ENCODE data around the gene TRAK1. TPM values are rescaled to one million over a fixed set of nuclear protein-coding genes. Genes with fewer than 3 reads are reported as not detected.

The TRAK1 gene
- polyA plus RNA-seq, 3 donors, result 6.6 to 40.8 (median 7.0) TPM

DNA sequence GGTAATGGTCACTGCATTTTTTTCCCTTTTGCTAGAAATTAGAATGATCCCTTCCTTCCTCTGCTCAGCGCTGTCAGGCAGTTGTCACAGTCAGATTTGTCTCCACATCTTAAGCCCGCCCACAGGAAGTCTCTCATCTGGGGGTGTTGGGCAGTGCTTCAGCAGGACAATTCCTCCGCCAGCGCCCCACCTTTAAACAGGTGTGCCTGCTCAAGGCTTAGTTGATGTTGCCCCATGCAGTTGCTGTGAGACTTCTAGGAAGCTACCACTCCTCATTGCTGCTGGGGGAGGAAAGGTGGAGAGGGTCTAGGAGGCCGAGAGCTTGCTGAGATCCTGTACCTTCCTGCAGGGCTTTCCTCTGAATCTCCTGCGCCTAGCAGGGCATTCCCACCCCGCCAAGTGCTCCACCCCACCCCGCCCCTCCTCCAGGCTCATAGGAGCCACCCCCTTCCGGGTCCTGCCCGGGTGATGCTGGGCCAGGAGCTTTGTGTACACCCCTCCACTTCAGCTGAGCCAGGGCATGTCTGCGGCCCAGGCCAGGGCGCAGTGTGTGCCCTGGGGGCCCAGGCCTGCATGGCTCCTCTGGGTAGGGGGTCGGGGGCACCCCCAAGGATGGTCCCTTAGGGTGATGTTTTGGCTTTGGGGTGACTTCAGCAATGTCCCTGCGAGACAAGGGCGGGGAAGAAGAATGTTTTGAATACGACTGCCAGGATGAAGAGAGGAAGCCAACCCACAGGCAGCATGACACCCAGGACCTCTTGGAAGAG lies 68.7 kb downstream of the TRAK1 start:
- 59% methylated on average over 8 of the region's 16 CpGs for WGBS (ENCODE audit: insufficient coverage)
- peaks cover 2 to 3% of the 10 kb centered on the region in 2 donors for H3K36me3 Mint-ChIP-seq
- peaks cover 40% of the 10 kb centered on the region for H3K4me1 Mint-ChIP-seq
- peak overlapping the region in 3 of 7 donors; percentile 26 to 35 (median 27) for H3K27ac Mint-ChIP-seq
- no peak overlapping the region for H3K4me3 ChIP-seq (replicated peaks in 1 of 3; ENCODE audit: low read depth in 2 of 3, low read length in 3 of 3)
- H3K9me3 ChIP-seq (replicated peaks in 1 of 2; ENCODE audit: control insufficient read depth in 1 of 2, insufficient read depth in 1 of 2, low read length in 2 of 2), result no peaks in the 10 kb centered on the region
- peaks cover 79% of the 10 kb centered on the region for H4K20me1 ChIP-seq (ENCODE audit: insufficient read depth, low read length)
- intact Hi-C loops (cut with micrococcal nuclease), result no loop called here
- H3K27me3 ChIP-seq (ENCODE audit: control insufficient read depth in 2 of 2, insufficient read depth in 2 of 2, low read length in 2 of 2), result no peaks in the 10 kb centered on the region
- no peak overlapping the region for H3K4me3 Mint-ChIP-seq
- no peak overlapping the region for H3K4me2 ChIP-seq (replicated peaks; ENCODE audit: extremely low read depth, low read length, poor library complexity, severe bottlenecking)
- H3K9me3 Mint-ChIP-seq, result no peaks in the 10 kb centered on the region
- no peaks in the 10 kb centered on the region for H3K36me3 ChIP-seq (replicated peaks in 1 of 2; ENCODE audit: control insufficient read depth in 1 of 2, insufficient read depth in 2 of 2, low read length in 2 of 2)
- H2AFZ ChIP-seq (ENCODE audit: insufficient read depth, low read depth, low read length, poor library complexity, severe bottlenecking), result no peak overlapping the region
- H3K27me3 Mint-ChIP-seq (ENCODE audit: low read depth in 3 of 3), result peaks cover 0 to 2% (median 0%) of the 10 kb centered on the region in 3 donors
- H3K4me1 ChIP-seq (ENCODE audit: control insufficient read depth in 1 of 2, insufficient read depth in 2 of 2, low read length in 2 of 2), result peaks cover 12 to 28% of the 10 kb centered on the region in 2 donors
- DNase-seq, result no peak
- peaks cover 11% of the 10 kb centered on the region for H3K79me2 ChIP-seq (ENCODE audit: insufficient read depth, low read length)
- TF ChIP-seq, protein P1, sequence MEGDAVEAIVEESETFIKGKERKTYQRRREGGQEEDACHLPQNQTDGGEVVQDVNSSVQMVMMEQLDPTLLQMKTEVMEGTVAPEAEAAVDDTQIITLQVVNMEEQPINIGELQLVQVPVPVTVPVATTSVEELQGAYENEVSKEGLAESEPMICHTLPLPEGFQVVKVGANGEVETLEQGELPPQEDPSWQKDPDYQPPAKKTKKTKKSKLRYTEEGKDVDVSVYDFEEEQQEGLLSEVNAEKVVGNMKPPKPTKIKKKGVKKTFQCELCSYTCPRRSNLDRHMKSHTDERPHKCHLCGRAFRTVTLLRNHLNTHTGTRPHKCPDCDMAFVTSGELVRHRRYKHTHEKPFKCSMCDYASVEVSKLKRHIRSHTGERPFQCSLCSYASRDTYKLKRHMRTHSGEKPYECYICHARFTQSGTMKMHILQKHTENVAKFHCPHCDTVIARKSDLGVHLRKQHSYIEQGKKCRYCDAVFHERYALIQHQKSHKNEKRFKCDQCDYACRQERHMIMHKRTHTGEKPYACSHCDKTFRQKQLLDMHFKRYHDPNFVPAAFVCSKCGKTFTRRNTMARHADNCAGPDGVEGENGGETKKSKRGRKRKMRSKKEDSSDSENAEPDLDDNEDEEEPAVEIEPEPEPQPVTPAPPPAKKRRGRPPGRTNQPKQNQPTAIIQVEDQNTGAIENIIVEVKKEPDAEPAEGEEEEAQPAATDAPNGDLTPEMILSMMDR (IDR thresholded peaks at IDR 0.05), result no peak
- no peak overlapping the region for H3K27ac ChIP-seq (ENCODE audit: low read depth in 1 of 2, low read length in 2 of 2)
- no peak overlapping the region for H3K9ac ChIP-seq (ENCODE audit: insufficient read depth, low read length, poor library complexity, severe bottlenecking)

DNA sequence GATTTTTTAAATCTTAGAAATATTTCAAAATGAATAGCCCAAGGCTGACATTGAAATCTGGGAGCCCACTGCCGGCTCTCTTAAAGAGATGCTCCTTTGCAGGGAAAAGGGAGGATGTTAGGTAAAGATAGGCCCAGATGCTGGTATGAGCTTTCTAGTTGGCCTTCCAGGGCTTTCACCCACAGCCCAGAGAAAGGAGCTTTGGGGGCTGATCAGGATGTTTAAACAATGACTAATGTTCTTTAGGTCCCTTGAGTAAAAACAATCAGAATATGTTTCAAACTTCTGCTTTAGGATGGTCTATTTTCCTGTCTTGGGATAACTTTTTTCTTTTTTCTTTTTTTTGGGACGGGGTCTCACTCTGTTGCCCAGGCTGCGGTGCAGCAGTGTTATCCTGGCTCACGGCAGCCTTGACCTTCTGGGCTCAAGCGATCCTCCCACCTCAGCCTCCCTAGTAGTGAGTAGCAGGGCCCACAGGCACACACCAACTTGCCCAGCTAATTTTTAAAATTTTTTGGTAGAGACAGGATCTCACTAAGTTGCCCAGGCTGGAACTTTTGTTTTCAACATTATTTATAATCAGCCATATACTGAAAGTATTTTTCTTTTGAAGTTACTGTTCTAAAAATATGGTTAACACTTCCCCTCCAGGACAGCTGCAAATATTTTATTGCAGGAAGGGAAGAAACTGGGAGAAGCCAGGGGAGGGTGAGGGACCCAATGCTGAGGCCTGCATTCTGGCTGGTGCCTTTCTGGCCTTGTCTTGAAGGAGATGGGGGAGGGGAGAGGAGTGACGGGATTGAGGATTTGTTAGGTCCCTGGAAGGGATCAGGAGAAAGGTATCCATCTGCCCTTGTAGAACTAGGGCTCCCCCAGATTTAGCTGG lies 70.1 kb downstream of the TRAK1 start:
- no peaks in the 10 kb centered on the region for H3K27me3 ChIP-seq (ENCODE audit: control insufficient read depth in 2 of 2, insufficient read depth in 2 of 2, low read length in 2 of 2)
- DNase-seq, result no peak
- H3K4me3 Mint-ChIP-seq, result no peak overlapping the region
- peaks cover 13% of the 10 kb centered on the region for H3K79me2 ChIP-seq (ENCODE audit: insufficient read depth, low read length)
- H3K9me3 ChIP-seq (replicated peaks in 1 of 2; ENCODE audit: control insufficient read depth in 1 of 2, insufficient read depth in 1 of 2, low read length in 2 of 2), result no peaks in the 10 kb centered on the region
- H3K9ac ChIP-seq (ENCODE audit: insufficient read depth, low read length, poor library complexity, severe bottlenecking), result no peak overlapping the region
- H3K36me3 ChIP-seq (replicated peaks in 1 of 2; ENCODE audit: control insufficient read depth in 1 of 2, insufficient read depth in 2 of 2, low read length in 2 of 2), result no peaks in the 10 kb centered on the region
- peaks cover 0 to 2% (median 0%) of the 10 kb centered on the region in 3 donors for H3K27me3 Mint-ChIP-seq (ENCODE audit: low read depth in 3 of 3)
- H2AFZ ChIP-seq (ENCODE audit: insufficient read depth, low read depth, low read length, poor library complexity, severe bottlenecking), result no peak overlapping the region
- TF ChIP-seq, protein P1 (IDR thresholded peaks at IDR 0.05), result no peak
- intact Hi-C loops (cut with micrococcal nuclease), result no loop called here
- H3K27ac Mint-ChIP-seq, result peak overlapping the region in 1 of 7 donors; percentile 19
- no peak overlapping the region for H3K4me3 ChIP-seq (replicated peaks in 1 of 3; ENCODE audit: low read depth in 2 of 3, low read length in 3 of 3)
- no peak overlapping the region for H3K4me2 ChIP-seq (replicated peaks; ENCODE audit: extremely low read depth, low read length, poor library complexity, severe bottlenecking)
- H3K4me1 ChIP-seq (ENCODE audit: control insufficient read depth in 1 of 2, insufficient read depth in 2 of 2, low read length in 2 of 2), result peaks cover 17 to 35% of the 10 kb centered on the region in 2 donors
- H3K36me3 Mint-ChIP-seq, result no peaks in the 10 kb centered on the region
- no peaks in the 10 kb centered on the region for H3K9me3 Mint-ChIP-seq
- H3K27ac ChIP-seq (ENCODE audit: low read depth in 1 of 2, low read length in 2 of 2), result no peak overlapping the region
- WGBS (ENCODE audit: insufficient coverage), result 83% methylated on average over 3 of the region's 6 CpGs
- peaks cover 50% of the 10 kb centered on the region for H3K4me1 Mint-ChIP-seq
- H4K20me1 ChIP-seq (ENCODE audit: insufficient read depth, low read length), result peaks cover 79% of the 10 kb centered on the region

Data from CD14-positive monocyte (primary cell).